UCSD-AML1 (cell line): ENCODE results near the gene TNFRSF19.

Experiments
- DNase-seq: peaks from one replicate; lab custom pipeline; 2025; ENCODE audit not compliant: unreplicated experiment; lab: John Stamatoyannopoulos, UW

Gene TNFRSF19

GRCh38 chr13:23714672-23715071 lies 144.5 kb downstream of the TNFRSF19 start:
- no peak for DNase-seq

DNA sequence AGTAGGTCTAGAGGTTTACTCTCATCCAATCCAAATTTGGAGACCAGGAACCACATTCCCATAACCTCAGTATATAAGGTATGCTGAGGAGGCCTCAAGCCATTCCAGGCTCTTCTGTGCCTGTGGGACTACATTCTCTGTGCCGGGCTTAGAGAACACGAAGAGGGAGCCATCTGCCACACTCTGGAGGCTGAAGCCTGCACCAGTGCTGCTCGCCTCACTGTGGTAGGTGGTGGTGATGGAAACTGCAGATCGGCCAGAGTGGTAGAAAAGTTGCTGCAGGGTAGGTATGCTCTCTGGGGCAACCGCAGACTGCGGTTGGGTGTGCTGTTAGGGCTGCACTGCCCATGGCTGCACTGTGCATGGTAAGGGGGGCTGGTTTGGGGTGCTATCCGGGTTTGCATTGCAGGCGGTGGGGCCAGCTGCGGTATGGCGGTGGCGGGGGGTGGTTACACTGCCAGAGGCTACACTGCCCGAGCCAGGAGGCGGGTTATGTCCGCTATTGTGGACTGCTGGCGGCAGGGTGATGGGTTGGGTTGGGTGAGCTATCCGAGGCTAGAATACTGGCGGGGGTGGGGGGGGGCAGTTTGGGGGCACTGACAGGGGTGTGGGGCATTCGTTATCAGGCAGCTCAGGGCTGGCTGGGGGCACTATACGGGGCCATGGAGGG lies 145.0 kb downstream of the TNFRSF19 start:
- DNase-seq, result no peak

DNA sequence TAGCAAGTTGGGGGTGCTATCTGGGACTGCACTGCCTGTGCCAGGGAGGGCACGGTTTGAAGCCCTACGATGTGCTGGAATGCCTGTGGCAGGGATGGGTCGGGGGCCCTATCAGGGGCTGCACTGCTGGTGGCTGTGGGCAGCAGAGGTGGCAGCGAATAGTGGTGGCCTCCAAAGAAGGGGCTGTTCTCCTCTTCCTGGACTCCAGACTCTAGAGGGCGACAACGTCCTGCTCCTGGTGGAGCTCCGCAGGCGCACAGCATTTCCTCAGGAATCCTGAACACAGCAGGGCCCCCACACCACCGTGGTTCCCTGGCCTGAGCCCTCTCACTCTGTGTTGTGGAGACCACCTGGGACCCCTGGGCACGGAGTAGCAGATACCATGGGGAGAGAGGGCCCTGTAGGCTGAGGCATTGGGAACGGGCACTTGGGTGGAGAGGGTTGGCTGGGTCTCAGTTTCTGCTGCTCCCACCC lies 145.6 kb downstream of the TNFRSF19 start:
- DNase-seq, result no peak

DNA sequence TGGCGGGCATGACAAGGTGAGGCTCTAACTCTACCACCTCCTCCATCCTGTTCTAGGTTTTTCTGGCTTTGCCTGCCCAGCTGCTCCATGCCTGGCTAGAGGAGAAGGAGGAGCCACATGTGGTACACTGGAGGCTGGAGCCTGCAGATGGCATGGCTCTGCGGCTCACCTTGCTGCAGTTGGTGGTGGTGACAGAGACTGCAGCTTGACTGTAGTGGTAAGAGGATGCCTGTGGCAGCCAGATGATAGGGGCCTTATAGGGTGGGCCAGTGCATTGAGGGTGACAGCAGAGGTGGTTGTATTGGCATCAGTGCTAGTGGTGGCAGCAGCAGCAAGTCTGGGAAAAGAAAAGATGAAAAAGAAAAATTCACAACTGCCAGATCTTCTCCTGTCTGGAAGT lies 146.2 kb downstream of the TNFRSF19 start:
- no peak for DNase-seq

DNA sequence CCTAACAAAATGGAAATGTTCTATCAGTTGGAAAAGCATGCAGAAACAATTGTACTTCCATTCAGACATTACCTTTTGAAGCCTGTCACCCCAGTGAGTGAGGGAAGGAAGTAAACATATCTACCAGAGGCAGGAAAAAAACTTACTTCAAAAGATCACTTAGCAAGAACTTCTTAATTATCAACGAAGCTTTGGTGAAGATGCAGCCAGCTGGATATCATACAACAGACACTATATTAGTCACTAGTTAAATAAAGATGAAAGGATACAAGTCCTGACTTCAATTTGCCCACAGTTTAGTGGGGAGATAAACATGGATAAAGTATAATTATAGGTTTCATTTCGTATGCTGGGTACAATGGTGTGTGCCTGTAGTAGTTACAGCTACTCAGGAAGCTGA lies 148.8 kb downstream of the TNFRSF19 start:
- no peak for DNase-seq

GRCh38 chr13:23722726-23723453 lies 152.7 kb downstream of the TNFRSF19 start:
- no peak for DNase-seq

- DNase-seq, result no peak
Observed at GRCh38 chr13:23723471-23723870, 153.3 kb downstream of the TNFRSF19 start.

GRCh38 chr13:23724196-23724970 lies 154.2 kb downstream of the TNFRSF19 start:
- DNase-seq, result no peak
